AG04450 (cell line): ENCODE results near the gene FFAR1. TPM values are rescaled to one million over a fixed set of nuclear protein-coding genes. Genes with fewer than 3 reads are reported as not detected.
"Not testable (repeated sequence)": the region's sequence is repeated elsewhere in the genome, so short reads cannot be mapped to it uniquely, and the experiment has no call there.

Source experiments
- CTCF ChIA-PET: fragments of 300-600, 350-600 bp; formaldehyde crosslinking; extraction: SDS; loops from one replicate; lab custom pipeline; 2022; ENCODE audit warnings: antibody characterized with exemption, inconsistent platforms; lab: Charles Lee
- POLR2A ChIA-PET: fragments of 350-600 bp; formaldehyde crosslinking; extraction: SDS; loops from one replicate; lab custom pipeline; 2021; ENCODE audit warnings: antibody characterized with exemption, inconsistent platforms; lab: Yijun Ruan, JAX
- DNase-seq: peaks from one replicate; pipeline ENCODE4 v3.0.0-alpha.2; 2011; ENCODE audit warnings: low read depth, low spot score
- H3K27ac ChIP-seq: one replicate; pipeline ENCODE4 v1.5.1; 2012; ENCODE audit warnings: low read depth, low read length, control low read depth
- H3K27me3 ChIP-seq: one replicate; pipeline ENCODE4 v1.6.0; 2012; ENCODE audit warnings: low read length; ENCODE audit not compliant: control insufficient read depth, insufficient read depth
- H3K4me3 ChIP-seq: 2 replicates; pipeline ENCODE4 v1.5.1; 2011; ENCODE audit warnings: mild to moderate bottlenecking, low read depth, low read length, control low read depth
- H3K9me3 ChIP-seq: 2 replicates; pipeline ENCODE4 v1.5.1; 2012; ENCODE audit warnings: low read length; ENCODE audit not compliant: control insufficient read depth, insufficient read depth
- polyA plus RNA-seq: library from polyadenylated mRNA; depleted of rRNA; stranded (reverse); fragments of >200 nt; gene quantifications from 2 replicates; pipeline ENCODE4 v1.2.3, GENCODE V29; 2011
- TF ChIP-seq, protein P1 (sequence below): IDR thresholded peaks from 2 replicates; pipeline ENCODE4 v1.5.1; 2011; ENCODE audit warnings: low read depth, low read length, control low read depth, inconsistent platforms

FFAR1 gene
- polyA plus RNA-seq, 1 experiment: not detected

DNA sequence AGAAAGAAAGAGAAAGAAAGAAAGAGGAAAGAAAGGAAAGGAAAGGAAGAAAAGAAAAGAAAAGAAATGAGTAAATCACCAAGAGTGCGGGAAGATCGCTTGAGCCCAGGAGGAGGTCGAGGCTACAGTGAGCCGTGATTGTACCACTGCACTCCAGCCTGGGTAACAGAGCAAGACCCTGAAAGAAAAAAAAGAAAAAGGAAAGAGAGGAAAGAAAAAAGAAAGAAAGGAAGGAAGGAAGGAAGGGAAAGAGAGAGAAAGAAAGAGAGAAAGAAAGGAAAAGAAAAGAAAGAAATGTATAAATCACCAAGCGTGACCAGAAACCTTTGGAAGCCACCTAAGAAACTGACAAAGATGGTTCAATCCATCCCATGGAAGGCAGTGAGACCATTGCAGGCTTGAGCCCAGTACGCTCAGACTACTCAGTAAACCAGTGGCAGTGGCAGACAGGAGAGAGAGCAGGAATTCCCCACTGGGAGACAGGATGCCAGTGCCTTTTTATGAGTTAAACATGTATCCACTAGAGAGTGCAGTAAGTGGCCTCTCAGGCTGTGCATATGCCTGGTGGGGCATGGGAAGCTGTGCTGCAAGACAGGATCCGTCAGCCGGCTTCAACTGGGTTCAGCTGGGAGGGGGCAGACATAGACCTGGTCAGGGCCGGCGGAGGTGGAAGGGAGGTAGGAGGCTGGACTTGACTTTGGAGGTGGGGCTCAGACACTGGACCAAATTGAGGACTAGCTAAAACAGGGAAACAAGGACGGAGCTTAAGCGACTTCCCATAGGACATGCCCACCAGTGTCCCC is 28.0 kb downstream of the FFAR1 start:
- DNase-seq: no peak
- H3K9me3 ChIP-seq: no peaks in the 10 kb centered on the region
- H3K27ac ChIP-seq: no peak overlapping the region
- no peak overlapping the region for H3K4me3 ChIP-seq
- no peaks in the 10 kb centered on the region for H3K27me3 ChIP-seq
- CTCF ChIA-PET: no interaction called here
- POLR2A ChIA-PET: no interaction called here
- TF ChIP-seq, protein P1, sequence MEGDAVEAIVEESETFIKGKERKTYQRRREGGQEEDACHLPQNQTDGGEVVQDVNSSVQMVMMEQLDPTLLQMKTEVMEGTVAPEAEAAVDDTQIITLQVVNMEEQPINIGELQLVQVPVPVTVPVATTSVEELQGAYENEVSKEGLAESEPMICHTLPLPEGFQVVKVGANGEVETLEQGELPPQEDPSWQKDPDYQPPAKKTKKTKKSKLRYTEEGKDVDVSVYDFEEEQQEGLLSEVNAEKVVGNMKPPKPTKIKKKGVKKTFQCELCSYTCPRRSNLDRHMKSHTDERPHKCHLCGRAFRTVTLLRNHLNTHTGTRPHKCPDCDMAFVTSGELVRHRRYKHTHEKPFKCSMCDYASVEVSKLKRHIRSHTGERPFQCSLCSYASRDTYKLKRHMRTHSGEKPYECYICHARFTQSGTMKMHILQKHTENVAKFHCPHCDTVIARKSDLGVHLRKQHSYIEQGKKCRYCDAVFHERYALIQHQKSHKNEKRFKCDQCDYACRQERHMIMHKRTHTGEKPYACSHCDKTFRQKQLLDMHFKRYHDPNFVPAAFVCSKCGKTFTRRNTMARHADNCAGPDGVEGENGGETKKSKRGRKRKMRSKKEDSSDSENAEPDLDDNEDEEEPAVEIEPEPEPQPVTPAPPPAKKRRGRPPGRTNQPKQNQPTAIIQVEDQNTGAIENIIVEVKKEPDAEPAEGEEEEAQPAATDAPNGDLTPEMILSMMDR: no peak

DNA sequence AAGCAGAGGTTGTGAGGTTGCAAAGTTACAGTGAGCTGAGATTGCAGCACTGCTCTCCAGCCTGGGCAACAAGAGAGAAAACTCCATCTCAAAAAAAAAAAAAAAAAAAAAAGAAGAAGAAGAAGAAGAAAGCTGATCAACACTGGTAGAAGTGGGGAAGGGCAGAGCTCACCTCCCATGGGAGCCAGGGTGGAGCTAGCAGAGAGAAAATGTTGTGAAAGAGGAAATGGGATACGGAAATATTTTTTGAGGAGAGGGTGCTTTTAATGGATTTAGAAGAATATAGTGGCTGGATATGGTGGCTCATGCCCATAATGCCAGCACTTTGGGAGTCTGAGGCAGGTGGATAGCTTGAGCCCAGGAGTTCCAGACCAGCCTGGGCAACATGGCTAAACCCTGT is 30.0 kb downstream of the FFAR1 start:
- Histone ChIP-seq H3K4me3 (no peak overlapping the region), H3K27me3 (no peaks in the 10 kb centered on the region), H3K27ac (no peak overlapping the region), H3K9me3 (no peaks in the 10 kb centered on the region)
- ChIA-PET CTCF (no interaction called here), POLR2A (interaction anchor here (0.6 kb wide), 1 partner anchor 73 kb away, joined by 3 read pairs; no protein-coding TSS in a partner anchor)
- TF ChIP-seq, protein P1: no peak
- no peak for DNase-seq

DNA sequence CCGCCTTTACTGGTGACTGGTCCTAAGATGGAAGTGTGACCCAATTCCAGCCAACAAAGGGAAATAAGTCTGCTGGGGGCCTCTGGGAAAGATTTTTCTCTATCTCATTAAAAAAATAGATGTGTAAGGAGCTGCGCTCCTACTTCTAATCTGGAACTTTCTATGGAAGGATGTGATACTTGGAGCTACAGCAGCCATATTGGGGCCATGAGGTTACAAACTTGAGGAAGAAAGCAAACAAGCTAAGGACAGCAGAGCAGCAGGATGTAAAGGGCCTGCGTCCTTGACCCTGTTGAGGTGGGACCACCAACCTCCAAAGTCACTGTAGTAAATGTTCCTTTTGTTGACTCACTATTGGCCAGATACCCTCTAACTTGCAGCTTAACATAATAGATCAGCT is 30.7 kb downstream of the FFAR1 start:
- Histone ChIP-seq H3K9me3 (no peaks in the 10 kb centered on the region), H3K27ac (no peak overlapping the region), H3K4me3 (no peak overlapping the region), H3K27me3 (no peaks in the 10 kb centered on the region)
- ChIA-PET CTCF (no interaction called here), POLR2A (no interaction called here)
- TF ChIP-seq, protein P1: no peak
- no peak for DNase-seq

DNA sequence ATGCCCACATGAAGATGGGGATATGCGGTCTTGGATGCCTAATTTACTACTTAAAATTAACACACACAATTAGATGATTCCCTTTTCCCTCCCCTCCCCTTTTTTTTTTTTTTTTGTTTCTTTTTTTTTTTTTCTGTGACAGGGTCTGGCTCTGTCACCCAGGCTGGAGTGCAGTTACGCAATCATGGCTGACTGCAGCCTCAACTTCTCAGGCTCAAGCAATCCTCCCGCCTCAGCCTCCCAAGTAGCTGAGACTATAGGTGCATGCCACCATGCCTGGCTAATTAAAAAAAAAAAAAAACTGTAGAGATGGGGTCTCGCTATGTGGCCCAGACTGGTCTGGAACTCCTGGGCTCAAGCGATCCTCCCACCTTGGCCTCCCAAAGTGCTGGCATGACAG is 31.8 kb downstream of the FFAR1 start:
- H3K27ac ChIP-seq, CTCF ChIA-PET, H3K27me3 ChIP-seq, POLR2A ChIA-PET, H3K9me3 ChIP-seq, H3K4me3 ChIP-seq, DNase-seq: not testable (repeated sequence)

DNA sequence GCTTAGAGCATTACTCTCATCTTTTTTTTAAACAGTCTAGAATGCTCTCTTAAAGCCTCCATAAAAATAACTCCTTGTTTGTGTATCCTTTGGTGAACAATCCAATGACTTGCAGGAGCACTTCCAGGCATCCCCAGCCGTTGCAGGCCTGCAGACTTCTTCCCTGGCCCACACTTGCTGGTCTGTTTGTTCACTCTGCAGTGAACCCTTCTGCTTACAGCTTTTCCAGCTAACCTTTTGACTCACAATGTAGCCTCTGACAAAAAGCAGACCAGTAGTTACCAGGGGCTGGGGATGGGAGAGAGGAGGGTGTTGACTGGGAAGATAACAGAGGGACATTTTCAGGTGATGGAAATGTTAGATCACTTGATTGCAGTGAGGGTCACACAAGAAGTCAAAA is 32.3 kb downstream of the FFAR1 start:
- H3K9me3 ChIP-seq: peaks cover 3% of the 10 kb centered on the region; the same call in 1 of the 2 replicates
- H3K27me3 ChIP-seq: no peaks in the 10 kb centered on the region
- TF ChIP-seq, protein P1: no peak
- no peak for DNase-seq
- POLR2A ChIA-PET: no interaction called here
- H3K27ac ChIP-seq: no peak overlapping the region
- H3K4me3 ChIP-seq: no peak overlapping the region
- CTCF ChIA-PET: no interaction called here
